Mesenchymal stem cell (in vitro differentiated cells and primary cell): ENCODE data around the gene TMEM81. TPM values are rescaled to one million over a fixed set of nuclear protein-coding genes. Genes with fewer than 3 reads are reported as not detected.

Experiments used
- DNase-seq: peaks from one replicate; pipeline ENCODE4 v3.0.0-alpha.2; 2013
- H2AFZ ChIP-seq: one replicate; pipeline ENCODE4 v1.6.1; 2013; ENCODE audit warnings: low read depth, mild to moderate bottlenecking, control low read depth, inconsistent platforms, low read length, moderate library complexity
- H2AK5ac ChIP-seq: 2 replicates; pipeline ENCODE4 v1.6.1; 2013; ENCODE audit warnings: low read length, moderate library complexity, mild to moderate bottlenecking, inconsistent platforms; ENCODE audit not compliant: severe bottlenecking
- H2BK120ac ChIP-seq: one replicate; pipeline ENCODE4 v1.6.1; 2013; ENCODE audit warnings: low read depth, mild to moderate bottlenecking, inconsistent platforms, low read length, moderate library complexity
- H2BK12ac ChIP-seq, 2 experiments: one replicate each; pipeline ENCODE4 v1.6.1; 2013; ENCODE audit warnings: inconsistent platforms in 2 of 2, low read length in 2 of 2, mild to moderate bottlenecking in 2 of 2, moderate library complexity in 2 of 2, control low read depth in 1 of 2
- H2BK15ac ChIP-seq: one replicate; pipeline ENCODE4 v1.6.1; 2013; ENCODE audit warnings: mild to moderate bottlenecking, low read depth, inconsistent platforms; ENCODE audit not compliant: poor library complexity, severe bottlenecking
- H2BK5ac ChIP-seq: 2 replicates; pipeline ENCODE4 v1.6.1; 2013; ENCODE audit warnings: low read depth, mild to moderate bottlenecking, low read length, control low read depth, inconsistent platforms; ENCODE audit not compliant: poor library complexity, severe bottlenecking
- H3K14ac ChIP-seq, 2 experiments: one replicate each; pipeline ENCODE4 v1.6.1; 2013; ENCODE audit warnings: inconsistent platforms in 2 of 2, low read length in 2 of 2, control low read depth in 1 of 2, mild to moderate bottlenecking in 1 of 2, moderate library complexity in 1 of 2
- H3K18ac ChIP-seq, 2 experiments: one replicate each; pipeline ENCODE4 v1.6.1; 2013; ENCODE audit warnings: inconsistent platforms in 2 of 2, low read length in 2 of 2, control low read depth in 1 of 2, low read depth in 1 of 2, mild to moderate bottlenecking in 1 of 2
- H3K23ac ChIP-seq, 2 experiments: one replicate each; pipeline ENCODE4 v1.6.1; 2013; ENCODE audit warnings: inconsistent platforms in 2 of 2, low read length in 2 of 2, mild to moderate bottlenecking in 2 of 2, moderate library complexity in 2 of 2, control low read depth in 1 of 2
- H3K27ac ChIP-seq: 2 replicates; pipeline ENCODE4 v1.5.1; 2013; ENCODE audit warnings: mild to moderate bottlenecking, moderate library complexity, low read length, control low read depth, inconsistent platforms; ENCODE audit not compliant: poor library complexity, severe bottlenecking
- H3K27me3 ChIP-seq, 2 experiments: 2 replicates each; pipeline versions ENCODE4 v1.6.1 to v1.7.0; 2013; ENCODE audit warnings: low read length in 2 of 2, mild to moderate bottlenecking in 2 of 2, moderate library complexity in 2 of 2, control low read depth in 1 of 2, inconsistent platforms in 1 of 2; ENCODE audit not compliant: control insufficient read depth in 1 of 2, insufficient read depth in 1 of 2
- H3K36me3 ChIP-seq, 2 experiments: 2 replicates each; pipeline versions ENCODE4 v1.6.1 to v1.7.0; 2013; ENCODE audit warnings: low read length in 2 of 2, control low read depth in 1 of 2, inconsistent platforms in 1 of 2, low read depth in 1 of 2, mild to moderate bottlenecking in 1 of 2; ENCODE audit not compliant: insufficient read depth in 2 of 2, control insufficient read depth in 1 of 2
- H3K4ac ChIP-seq, 2 experiments: one replicate each; pipeline ENCODE4 v1.6.1; 2013; ENCODE audit warnings: inconsistent platforms in 2 of 2, low read length in 2 of 2, mild to moderate bottlenecking in 2 of 2, moderate library complexity in 2 of 2, control low read depth in 1 of 2, low read depth in 1 of 2
- H3K4me1 ChIP-seq: 2 replicates; pipeline ENCODE4 v1.6.1; 2013; ENCODE audit warnings: low read depth, low read length, control low read depth; ENCODE audit not compliant: control insufficient read depth, insufficient read depth
- H3K4me2 ChIP-seq: 2 replicates; pipeline ENCODE4 v1.6.1; 2013; ENCODE audit warnings: low read length, mild to moderate bottlenecking, inconsistent platforms; ENCODE audit not compliant: poor library complexity, severe bottlenecking
- H3K4me3 ChIP-seq, 2 experiments: 2 replicates each; pipeline versions ENCODE4 v1.5.1 to v1.7.0; 2013; ENCODE audit warnings: low read length in 2 of 2, mild to moderate bottlenecking in 2 of 2, control low read depth in 1 of 2, low read depth in 1 of 2; ENCODE audit not compliant: insufficient read depth in 1 of 2
- H3K79me1 ChIP-seq: replicated peaks from 2 replicates; pipeline ENCODE4 v1.6.1; 2013; ENCODE audit warnings: mild to moderate bottlenecking, control low read depth, low read length, inconsistent platforms; ENCODE audit not compliant: poor library complexity, severe bottlenecking
- H3K9ac ChIP-seq: 2 replicates; pipeline ENCODE4 v1.7.0; 2013; ENCODE audit warnings: mild to moderate bottlenecking, low read length, moderate library complexity
- H3K9me3 ChIP-seq: 2 replicates; pipeline ENCODE4 v1.7.0; 2013; ENCODE audit warnings: mild to moderate bottlenecking, low read length; ENCODE audit not compliant: control insufficient read depth
- H4K8ac ChIP-seq: one replicate; pipeline ENCODE4 v1.6.1; 2013; ENCODE audit warnings: inconsistent platforms, mild to moderate bottlenecking, low read length, moderate library complexity
- H4K91ac ChIP-seq: one replicate; pipeline ENCODE4 v1.6.1; 2013; ENCODE audit warnings: mild to moderate bottlenecking, low read length, inconsistent platforms
- WGBS: methylation state at CpG from one replicate; pipeline ENCODE4 v1.1.7; 2013; ENCODE audit warnings: mixed read lengths; 5-methylcytosine and 5-hydroxymethylcytosine counted together
- polyA plus RNA-seq, 2 experiments: library from polyadenylated mRNA; stranded (reverse); fragments of 200-250 nt; gene quantifications; one replicate each; pipeline ENCODE4 v1.2.3, GENCODE V29; 2013

The TMEM81 gene
- polyA plus RNA-seq (2013, experiment 1 of 2) = 0.73 TPM
- polyA plus RNA-seq (2013, experiment 2 of 2) = 0.73 TPM

GRCh38 chr1:205084360-205084759 lies at the start of gene TMEM81:
Gene TMEM81 (minus strand): TSS chr1:205084460. CDS start chr1:205084320, 140 bp downstream.
- Histone ChIP-seq H3K79me1 (peaks cover 4% of the 10 kb centered on the region), H3K4ac (no peak within 1 kb of the TSS), H3K14ac (no peak within 1 kb of the TSS), H3K9me3 (no peaks in the 10 kb centered on the region), H3K9ac (no peak within 1 kb of the TSS), H3K18ac (no peak within 1 kb of the TSS), H2BK5ac (no peak within 1 kb of the TSS), H2BK120ac (no peak within 1 kb of the TSS), H2AK5ac (no peak within 1 kb of the TSS), H3K4me1 (no peaks in the 10 kb centered on the region), H3K27me3 (no peaks in the 10 kb centered on the region), H3K4me2 (no peak within 1 kb of the TSS), H3K27ac (no peak within 1 kb of the TSS), H4K8ac (no peak within 1 kb of the TSS), H4K91ac (no peak within 1 kb of the TSS), H2BK12ac (no peak within 1 kb of the TSS), H3K36me3 (peaks cover 17 to 69% of the 10 kb centered on the region in 2 experiments), H2AFZ (no peak within 1 kb of the TSS), H3K4me3 (no peak within 1 kb of the TSS), H2BK15ac (no peak within 1 kb of the TSS), H3K23ac (no peak within 1 kb of the TSS)
- DNase-seq = no peak
- 97% methylated on average over 2 of the region's 2 CpGs for WGBS

DNA sequence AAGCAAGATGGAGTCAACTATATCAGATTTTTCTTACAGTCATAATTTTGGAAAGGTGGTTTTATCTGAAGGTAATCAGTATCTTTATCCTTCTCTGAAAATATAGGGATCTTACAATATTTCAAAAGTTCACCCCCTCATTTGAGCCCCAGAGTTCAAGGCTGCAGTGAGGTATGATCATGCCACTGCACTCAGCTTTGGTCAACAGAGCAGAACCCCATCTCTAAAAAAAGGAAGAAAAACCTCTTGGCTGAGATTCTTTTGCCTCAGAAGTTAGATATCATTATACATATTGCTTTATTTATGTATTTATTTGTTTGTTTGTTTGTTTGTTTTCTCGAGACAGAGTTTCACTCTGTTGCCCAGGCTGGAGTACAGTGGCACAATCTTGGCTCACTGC lies 49.0 kb upstream of the TMEM81 start:
- no peak overlapping the region for H3K4me2 ChIP-seq
- H3K23ac ChIP-seq = no peak overlapping the region
- no peak overlapping the region for H2BK12ac ChIP-seq
- no peaks in the 10 kb centered on the region for H3K4me1 ChIP-seq
- H4K91ac ChIP-seq = no peak overlapping the region
- no peak overlapping the region for H3K27ac ChIP-seq
- no peak overlapping the region for H3K4me3 ChIP-seq
- H2BK5ac ChIP-seq = no peak overlapping the region
- H2AFZ ChIP-seq = no peak overlapping the region
- no peak overlapping the region for H3K4ac ChIP-seq
- H3K27me3 ChIP-seq = no peaks in the 10 kb centered on the region
- H4K8ac ChIP-seq = no peak overlapping the region
- no peaks in the 10 kb centered on the region for H3K79me1 ChIP-seq
- WGBS = 60% methylated on average over 1 of the region's 1 CpG
- no peak overlapping the region for H3K9ac ChIP-seq
- H2BK15ac ChIP-seq = no peak overlapping the region
- H2AK5ac ChIP-seq = no peak overlapping the region
- no peaks in the 10 kb centered on the region for H3K9me3 ChIP-seq
- no peak overlapping the region for H3K18ac ChIP-seq
- no peaks in the 10 kb centered on the region for H3K36me3 ChIP-seq
- H2BK120ac ChIP-seq = no peak overlapping the region
- H3K14ac ChIP-seq = no peak overlapping the region
- DNase-seq = no peak

- Histone ChIP-seq H3K27me3 (no peaks in the 10 kb centered on the region), H3K36me3 (no peaks in the 10 kb centered on the region), H3K23ac (no peak overlapping the region), H3K9ac (no peak overlapping the region), H3K79me1 (no peaks in the 10 kb centered on the region), H3K4ac (no peak overlapping the region), H3K4me1 (no peaks in the 10 kb centered on the region), H2BK12ac (no peak overlapping the region), H2AFZ (no peak overlapping the region), H2BK15ac (no peak overlapping the region), H3K4me3 (no peak overlapping the region), H4K8ac (no peak overlapping the region), H2AK5ac (no peak overlapping the region), H3K9me3 (no peaks in the 10 kb centered on the region), H4K91ac (no peak overlapping the region), H3K18ac (no peak overlapping the region), H3K27ac (no peak overlapping the region), H2BK120ac (no peak overlapping the region), H3K14ac (no peak overlapping the region), H2BK5ac (no peak overlapping the region), H3K4me2 (no peak overlapping the region)
- 82% methylated on average over 3 of the region's 4 CpGs for whole genome bisulfite sequencing
- DNase-seq = no peak
Measured at GRCh38 chr1:205129447-205130029, 45.3 kb upstream of the TMEM81 start.

- Histone ChIP-seq H3K4me2 (no peak overlapping the region), H3K4me3 (no peak overlapping the region), H2AFZ (no peak overlapping the region), H2BK5ac (no peak overlapping the region), H4K91ac (no peak overlapping the region), H2BK120ac (no peak overlapping the region), H3K9me3 (no peaks in the 10 kb centered on the region), H3K14ac (no peak overlapping the region), H3K27ac (no peak overlapping the region), H3K27me3 (no peaks in the 10 kb centered on the region), H3K23ac (no peak overlapping the region), H3K36me3 (no peaks in the 10 kb centered on the region), H2BK12ac (no peak overlapping the region), H2AK5ac (no peak overlapping the region), H3K9ac (no peak overlapping the region), H2BK15ac (no peak overlapping the region), H3K4ac (no peak overlapping the region), H4K8ac (no peak overlapping the region), H3K4me1 (no peaks in the 10 kb centered on the region), H3K18ac (no peak overlapping the region), H3K79me1 (no peaks in the 10 kb centered on the region)
- DNase-seq = no peak
- WGBS = 100% methylated on average over 1 of the region's 2 CpGs
Measured at GRCh38 chr1:205128050-205128449, 43.8 kb upstream of the TMEM81 start.
